Activated CD8-positive, alpha-beta T cell treated with anti-CD3 and anti-CD28 coated beads for 36 hours (primary cell): ENCODE data around the gene TMEM40. TPM values are rescaled to one million over a fixed set of nuclear protein-coding genes. Genes with fewer than 3 reads are reported as not detected.

Experiments
- ATAC-seq: fragments of 200-7000 bp; cut with Tn5 transposase; one replicate; pipeline ENCODE4 v1.10.0; 2021; ENCODE audit warnings: mild to moderate bottlenecking, moderate library complexity
- CTCF ChIA-PET: fragments of 350-600 bp; sonication (Branson Sonifier 250); formaldehyde crosslinking; loops from one replicate; lab custom pipeline; 2021; ENCODE audit warnings: antibody characterized with exemption; lab: Charles Lee
- POLR2A ChIA-PET: fragments of 350-600 bp; sonication (Branson Sonifier 250); formaldehyde crosslinking; loops from one replicate; lab custom pipeline; 2021; ENCODE audit warnings: antibody characterized with exemption; lab: Charles Lee
- DNase-seq: peaks from one replicate; pipeline ENCODE4 v3.0.0-alpha.2; 2020
- H3K27ac Mint-ChIP-seq: one replicate; pipeline ENCODE4 v1.8.0; 2021; ENCODE audit warnings: mild to moderate bottlenecking, mixed read lengths
- H3K27me3 Mint-ChIP-seq: one replicate; pipeline ENCODE4 v1.8.0; 2021; ENCODE audit warnings: mixed read lengths
- H3K36me3 Mint-ChIP-seq: one replicate; pipeline ENCODE4 v1.8.0; 2021; ENCODE audit warnings: low read depth, mixed read lengths
- H3K4me1 Mint-ChIP-seq: one replicate; pipeline ENCODE4 v1.8.0; 2021; ENCODE audit warnings: low read depth, mixed read lengths
- H3K4me3 Mint-ChIP-seq: one replicate; pipeline ENCODE4 v1.8.0; 2021; ENCODE audit warnings: mild to moderate bottlenecking, moderate library complexity, mixed read lengths
- H3K9me3 Mint-ChIP-seq: one replicate; pipeline ENCODE4 v1.8.0; 2021; ENCODE audit warnings: mixed read lengths
- CTCF ChIP-seq: fragments of 200-600 bp; IDR thresholded peaks from one replicate; pipeline ENCODE4 v1.8.0; 2022; ENCODE audit warnings: antibody characterized with exemption, mild to moderate bottlenecking
- intact Hi-C: fragments of 100-400 bp; cut with micrococcal nuclease; formaldehyde crosslinking; loops from one replicate; pipeline ENCODE4 v1.10.0; 2022
- total RNA-seq, 2 experiments: library from RNA; stranded (reverse); gene quantifications; one replicate each; pipeline ENCODE4 v1.2.3, GENCODE V29; 2021

Gene TMEM40
- total RNA-seq, 2 experiments from 2014 or later = not detected

GRCh38 chr3:12743583-12743982 is 15.5 kb downstream of the TMEM40 start:
- intact Hi-C loops = no loop called here
- ATAC-seq (no peak), DNase-seq (no peak)
- POLR2A ChIA-PET = no interaction called here
- Mint-ChIP-seq H3K4me1 (no peaks in the 10 kb centered on the region), H3K36me3 (no peaks in the 10 kb centered on the region), H3K27me3 (peaks cover 6% of the 10 kb centered on the region), H3K27ac (no peak overlapping the region), H3K4me3 (no peak overlapping the region), H3K9me3 (no peaks in the 10 kb centered on the region)
- CTCF ChIA-PET = no interaction called here
- TF ChIP-seq CTCF = no peak

GRCh38 chr3:12742330-12743107 is 16.5 kb downstream of the TMEM40 start:
- no peaks in the 10 kb centered on the region for H3K4me1 Mint-ChIP-seq
- no peak for ATAC-seq
- H3K36me3 Mint-ChIP-seq = no peaks in the 10 kb centered on the region
- no peak for TF ChIP-seq CTCF
- intact Hi-C loops = no loop called here
- H3K4me3 Mint-ChIP-seq = no peak overlapping the region
- DNase-seq = no peak
- no peak overlapping the region for H3K27ac Mint-ChIP-seq
- ChIA-PET POLR2A (no interaction called here), CTCF (no interaction called here)
- no peaks in the 10 kb centered on the region for H3K9me3 Mint-ChIP-seq
- peaks cover 6% of the 10 kb centered on the region for H3K27me3 Mint-ChIP-seq

- Mint-ChIP-seq H3K4me3 (no peak overlapping the region), H3K9me3 (no peaks in the 10 kb centered on the region), H3K27ac (no peak overlapping the region), H3K36me3 (no peaks in the 10 kb centered on the region), H3K27me3 (peaks cover 4% of the 10 kb centered on the region), H3K4me1 (no peaks in the 10 kb centered on the region)
- no peak for ATAC-seq
- TF ChIP-seq CTCF = no peak
- DNase-seq = no peak
- intact Hi-C loops = no loop called here
- POLR2A ChIA-PET = no interaction called here
- CTCF ChIA-PET = no interaction called here
These were observed 17.9 kb downstream of the TMEM40 start for GRCh38 chr3:12741209-12741608.

GRCh38 chr3:12737833-12738232 is 21.2 kb downstream of the TMEM40 start:
- H3K4me3 Mint-ChIP-seq = no peak overlapping the region
- H3K36me3 Mint-ChIP-seq = no peaks in the 10 kb centered on the region
- H3K27ac Mint-ChIP-seq = no peak overlapping the region
- ChIA-PET POLR2A (interaction anchor here (0.7 kb wide), 1 partner anchor 219 kb away, joined by 4 read pairs; no protein-coding TSS in a partner anchor), CTCF (no interaction called here)
- DNase-seq = no peak
- no peaks in the 10 kb centered on the region for H3K9me3 Mint-ChIP-seq
- no peak for ATAC-seq
- no peak for TF ChIP-seq CTCF
- H3K27me3 Mint-ChIP-seq = no peaks in the 10 kb centered on the region
- intact Hi-C loops = no loop called here
- H3K4me1 Mint-ChIP-seq = no peaks in the 10 kb centered on the region

- intact Hi-C loops = no loop called here
- Mint-ChIP-seq H3K27ac (no peak overlapping the region), H3K4me3 (no peak overlapping the region), H3K36me3 (no peaks in the 10 kb centered on the region), H3K4me1 (no peaks in the 10 kb centered on the region), H3K27me3 (no peaks in the 10 kb centered on the region), H3K9me3 (no peaks in the 10 kb centered on the region)
- no peak for TF ChIP-seq CTCF
- CTCF ChIA-PET = no interaction called here
- POLR2A ChIA-PET = interaction anchor here (0.7 kb wide), 1 partner anchor 219 kb away, joined by 4 read pairs; no protein-coding TSS in a partner anchor
- ATAC-seq = no peak
- DNase-seq = no peak
These were observed 21.7 kb downstream of the TMEM40 start for GRCh38 chr3:12737319-12737718.
